HepG2 (cell line): Measurements from ENCODE around the gene BCCIP. TPM values are rescaled to one million over a fixed set of nuclear protein-coding genes. Genes with fewer than 3 reads are reported as not detected.

ENCODE experiments used
- ATAC-seq: fragments of 200-7000 bp; cut with Tn5 transposase; 3 replicates; pipeline ENCODE4 v1.9.1; 2020; ENCODE audit warnings: mild to moderate bottlenecking, moderate library complexity
- BruUV-seq: library from RNA; stranded (reverse); fragments of 400-500 nt; replicated peaks from 2 replicates; lab custom pipeline; 2021; lab: Mats Ljungman, UMichigan
- CTCF ChIA-PET: fragments of 300-600 bp; formaldehyde crosslinking; extraction: SDS; loops from one replicate; lab custom pipeline; 2021; ENCODE audit warnings: low total read pairs, inconsistent platforms, low intra/inter-chr PET ratio; lab: Yijun Ruan, JAX
- POLR2A ChIA-PET: fragments of 350-600 bp; sonication (Branson Sonifier 250); formaldehyde crosslinking; loops from one replicate; lab custom pipeline; 2020; ENCODE audit warnings: antibody characterized with exemption, inconsistent platforms; lab: Yijun Ruan, JAX
- DNase-seq: peaks from one replicate; pipeline ENCODE4 v3.0.0-alpha.2; 2015; ENCODE audit warnings: low spot score
- FAIRE-seq: peaks from 3 replicates; lab custom pipeline; 2011; peaks lifted over from hg19 to GRCh38; lab: Jason Lieb, UNC
- H2AFZ ChIP-seq: one replicate; pipeline ENCODE4 v1.6.1; 2011; ENCODE audit warnings: low read length, inconsistent platforms
- H3K27ac ChIP-seq: fragments of 300-600 bp; 3 replicates; pipeline ENCODE4 v1.8.0; 2011; ENCODE audit warnings: mixed run types, mild to moderate bottlenecking, mixed read lengths, low read length, inconsistent platforms; ENCODE audit not compliant: insufficient read depth; ENCODE audit errors: extremely low read length
- H3K27me3 ChIP-seq, 2 experiments: fragments of 200-600 bp in 1 of 2; 2 replicates in 1 of 2; 3 replicates in 1 of 2; pipeline versions ENCODE4 v1.6.0 to v1.8.0; 2011; ENCODE audit warnings: low read length in 2 of 2, mild to moderate bottlenecking in 2 of 2, moderate library complexity in 2 of 2, inconsistent platforms in 1 of 2; ENCODE audit not compliant: insufficient read depth in 2 of 2, control insufficient read depth in 1 of 2
- H3K36me3 ChIP-seq, 2 experiments: fragments of 200-600 bp in 1 of 2; replicated peaks in 1 of 2; 2 replicates in 1 of 2; 3 replicates in 1 of 2; pipeline versions ENCODE4 v1.5.1 to v1.8.0; 2011; ENCODE audit warnings: low read length in 2 of 2, inconsistent platforms in 1 of 2; ENCODE audit not compliant: insufficient read depth in 2 of 2, control insufficient read depth in 1 of 2
- H3K4me1 ChIP-seq: 2 replicates; pipeline ENCODE4 v1.5.1; 2012; ENCODE audit warnings: low read length, inconsistent platforms; ENCODE audit not compliant: insufficient read depth
- H3K4me2 ChIP-seq: 2 replicates; pipeline ENCODE4 v1.6.0; 2011; ENCODE audit warnings: low read depth, low read length, inconsistent platforms
- H3K4me3 ChIP-seq, 3 experiments: fragments of 200-600 bp in 1 of 3; sonication (generic), shearing (Covaris generic) in 1 of 3; replicated peaks in 1 of 3; 2 replicates each; pipeline ENCODE4 v1.5.1; 2011 to 2016; ENCODE audit warnings: low read length in 3 of 3, inconsistent platforms in 2 of 3, low read depth in 2 of 3, mild to moderate bottlenecking in 2 of 3, control low read depth in 1 of 3, mixed read lengths in 1 of 3; ENCODE audit not compliant: insufficient read depth in 1 of 3
- H3K79me2 ChIP-seq: one replicate; pipeline ENCODE4 v1.6.1; 2011; ENCODE audit warnings: low read length, inconsistent platforms; ENCODE audit not compliant: insufficient read depth
- H3K9ac ChIP-seq: 2 replicates; pipeline ENCODE4 v1.6.0; 2011; ENCODE audit warnings: mild to moderate bottlenecking, low read depth, low read length, inconsistent platforms; ENCODE audit not compliant: insufficient read depth
- H3K9me3 ChIP-seq: 2 replicates; pipeline ENCODE4 v1.5.1; 2012; ENCODE audit warnings: mild to moderate bottlenecking, low read length
- H4K20me1 ChIP-seq: 2 replicates; pipeline ENCODE4 v1.6.0; 2011; ENCODE audit warnings: inconsistent platforms, mild to moderate bottlenecking, low read length, moderate library complexity; ENCODE audit not compliant: insufficient read depth
- ARNT ChIP-seq: fragments of 450-650 bp; IDR thresholded peaks from 2 replicates; pipeline ENCODE4 v1.6.1; 2017
- FOXC1 ChIP-seq: sonication (generic); formaldehyde crosslinking; IDR thresholded peaks from 2 replicates; pipeline ENCODE4 v1.8.0; 2022; ENCODE audit warnings: mild to moderate bottlenecking, missing genetic modification reagents, borderline replicate concordance
- IRF2 ChIP-seq: IDR thresholded peaks from 2 replicates; pipeline ENCODE4 v1.6.1; 2018; ENCODE audit warnings: missing genetic modification reagents, missing compliant biosample characterization
- NFYB ChIP-seq: sonication (generic); formaldehyde crosslinking; IDR thresholded peaks from 2 replicates; pipeline ENCODE4 v1.4.0; 2020; ENCODE audit warnings: missing genetic modification reagents
- ZFP62 ChIP-seq: sonication (generic); formaldehyde crosslinking; IDR thresholded peaks from 2 replicates; pipeline ENCODE4 v1.4.0; 2020; ENCODE audit warnings: missing genetic modification reagents
- ZNF577 ChIP-seq: sonication (generic); formaldehyde crosslinking; IDR thresholded peaks from 2 replicates; pipeline ENCODE4 v1.4.0; 2020; ENCODE audit warnings: mild to moderate bottlenecking, low read depth, missing genetic modification reagents, borderline replicate concordance
- ZNF768 ChIP-seq: sonication (generic); formaldehyde crosslinking; IDR thresholded peaks from 2 replicates; pipeline ENCODE4 v1.4.0; 2020; ENCODE audit warnings: missing genetic modification reagents
- WGBS: methylation state at CpG from one replicate; pipeline ENCODE4 v1.1.6; 2017; ENCODE audit warnings: low lambda C conversion rate; 5-methylcytosine and 5-hydroxymethylcytosine counted together
- in situ Hi-C: cut with HindIII; loops from 2 replicates; pipeline ENCODE4 v1.10.0; 2017; ENCODE audit warnings: low pct_unique_long_range_greater_than_20kb; ENCODE audit not compliant: extremely low pct_ligation_motif_present
- intact Hi-C: fragments of 100-400 bp; cut with micrococcal nuclease; formaldehyde crosslinking; loops from one replicate; pipeline ENCODE4 v1.10.0; 2022; ENCODE audit not compliant: unreplicated experiment
- polyA plus RNA-seq, 8 experiments: library from polyadenylated mRNA; depleted of rRNA in 3 of 8; stranded (reverse) in 7 of 8; unstranded in 1 of 8; fragments of >200 nt; fragmentation: Illumina TruSeq in 4 of 8; extraction: Trizol in 4 of 8; gene quantifications; 2 replicates each; pipeline versions ENCODE4 v1.2.1 to v1.2.3, GENCODE V29; 2011 to 2016; ENCODE audit warnings: low read depth in 4 of 8, missing spikeins in 1 of 8, mixed read lengths in 1 of 8; ENCODE audit not compliant: insufficient read depth in 1 of 8
- total RNA-seq, 5 experiments: library from RNA; depleted of rRNA; stranded (reverse); fragments of >200 nt; fragmentation: Illumina TruSeq; extraction: Trizol; gene quantifications; 2 replicates each; pipeline ENCODE4 v1.2.3, GENCODE V29; 2016; ENCODE audit warnings: low read depth in 1 of 5
- TF ChIP-seq, protein P1 (sequence below): sonication (generic); formaldehyde crosslinking; IDR thresholded peaks from 2 replicates; pipeline ENCODE4 v1.4.0; 2020; ENCODE audit warnings: missing genetic modification reagents
- TF ChIP-seq, protein P2 (sequence below): sonication (generic); formaldehyde crosslinking; IDR thresholded peaks from 2 replicates; pipeline ENCODE4 v1.4.0; 2020; ENCODE audit warnings: missing genetic modification reagents, borderline replicate concordance
- TF ChIP-seq, protein P3 (sequence below): IDR thresholded peaks from 2 replicates; pipeline ENCODE4 v1.6.1; 2012; ENCODE audit warnings: low read depth, low read length, improper control_type of control experiment

BCCIP gene
- total and polyA plus RNA-seq, 2 of the 13 experiments (the other 11 are each of a cell fraction or from before 2014, with no cell fraction given), result 37.0 to 132 TPM

DNA sequence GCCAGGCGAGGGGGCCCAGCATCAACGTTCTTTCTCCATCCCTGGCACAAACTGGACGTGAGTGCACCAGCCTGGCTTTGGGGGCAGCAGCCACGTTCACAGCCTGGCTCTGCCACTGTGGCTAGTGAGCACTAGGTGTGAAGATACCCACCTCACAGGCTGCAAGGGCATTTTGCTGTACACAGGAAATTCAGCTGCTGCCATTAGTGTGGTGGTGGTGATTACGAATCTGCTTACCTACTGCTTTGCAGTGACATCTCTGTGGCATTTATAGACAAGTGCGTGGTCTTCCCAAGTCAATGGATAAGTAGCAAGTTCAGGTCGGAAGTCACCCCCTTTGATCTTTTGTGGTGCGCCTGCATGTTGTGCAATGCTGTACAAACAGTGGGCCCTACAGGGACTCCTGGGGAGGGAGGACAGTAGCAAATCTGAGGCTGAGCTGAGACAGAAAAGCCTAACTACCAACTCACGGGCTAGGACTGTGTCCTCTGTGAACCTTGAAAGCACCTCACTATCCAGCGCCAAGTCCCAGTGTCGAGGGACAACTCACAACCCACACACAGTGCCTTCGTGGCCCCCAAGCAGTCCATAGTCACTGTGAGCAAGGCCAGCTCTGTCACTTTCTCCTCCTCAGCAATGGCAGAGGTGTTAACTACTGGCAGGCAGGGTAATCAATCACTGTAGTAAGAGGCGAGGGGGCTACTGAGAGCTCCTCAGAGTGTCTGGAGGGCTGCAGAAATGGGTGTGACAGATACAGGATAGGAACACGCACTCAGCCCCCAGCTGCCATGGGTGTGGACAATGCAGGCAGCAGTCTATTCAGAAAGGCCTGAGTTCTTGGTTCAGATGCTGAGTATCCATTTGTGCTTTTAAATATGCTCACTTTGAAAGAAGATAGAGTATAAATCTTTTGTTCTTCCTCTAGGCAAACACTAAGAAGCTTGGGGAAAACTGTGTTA is 30.7 kb upstream of the BCCIP start (continued):
- TF ChIP-seq ZNF577 (no peak), NFYB (no peak)

DNA sequence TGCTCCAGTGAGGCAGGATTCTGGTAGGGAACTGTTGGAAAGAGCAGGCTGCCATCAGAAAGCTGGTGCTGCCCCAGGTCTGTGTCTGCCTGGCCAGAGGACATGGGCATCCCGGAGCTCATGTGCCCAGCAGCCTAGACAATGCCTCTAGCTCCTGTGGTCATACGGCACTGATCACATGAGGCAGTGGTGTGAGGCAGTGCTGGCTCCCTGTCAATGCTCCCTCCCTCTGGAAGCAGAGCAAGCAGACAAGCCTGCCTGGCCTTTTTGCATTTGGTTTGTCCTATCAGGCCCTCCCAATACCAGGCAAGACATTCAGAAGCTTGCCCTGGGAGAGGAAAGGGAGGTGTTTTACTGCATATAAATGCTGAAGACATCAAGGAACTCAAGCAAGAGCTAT is 28.2 kb upstream of the BCCIP start:
- H3K36me3 ChIP-seq, result peaks cover 4 to 10% of the 10 kb centered on the region in 2 experiments; a peak in 1 of 5 replicates

More for the DNA sequence above, 28.2 kb upstream of the BCCIP start:
- Histone ChIP-seq H3K4me1 (peaks cover 64% of the 10 kb centered on the region), H2AFZ (no peak overlapping the region), H3K4me3 (no peak overlapping the region), H4K20me1 (peaks cover 4% of the 10 kb centered on the region; the same call in 1 of the 2 replicates), H3K27ac (no peak overlapping the region), H3K4me2 (no peak overlapping the region), H3K9me3 (no peaks in the 10 kb centered on the region), H3K27me3 (no peaks in the 10 kb centered on the region), H3K79me2 (no peaks in the 10 kb centered on the region), H3K9ac (no peak overlapping the region)
- intact Hi-C loops (no loop called here), in situ Hi-C loops (no loop called here)
- no TSS peak for BruUV-seq
- ATAC-seq, result no peak
- POLR2A ChIA-PET, result no interaction called here
- DNase-seq, result no peak
- CTCF ChIA-PET, result no interaction called here
- TF ChIP-seq, protein P1, sequence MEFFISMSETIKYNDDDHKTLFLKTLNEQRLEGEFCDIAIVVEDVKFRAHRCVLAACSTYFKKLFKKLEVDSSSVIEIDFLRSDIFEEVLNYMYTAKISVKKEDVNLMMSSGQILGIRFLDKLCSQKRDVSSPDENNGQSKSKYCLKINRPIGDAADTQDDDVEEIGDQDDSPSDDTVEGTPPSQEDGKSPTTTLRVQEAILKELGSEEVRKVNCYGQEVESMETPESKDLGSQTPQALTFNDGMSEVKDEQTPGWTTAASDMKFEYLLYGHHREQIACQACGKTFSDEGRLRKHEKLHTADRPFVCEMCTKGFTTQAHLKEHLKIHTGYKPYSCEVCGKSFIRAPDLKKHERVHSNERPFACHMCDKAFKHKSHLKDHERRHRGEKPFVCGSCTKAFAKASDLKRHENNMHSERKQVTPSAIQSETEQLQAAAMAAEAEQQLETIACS (CRISPR knock-in tag), result no peak
- TF ChIP-seq, protein P2, sequence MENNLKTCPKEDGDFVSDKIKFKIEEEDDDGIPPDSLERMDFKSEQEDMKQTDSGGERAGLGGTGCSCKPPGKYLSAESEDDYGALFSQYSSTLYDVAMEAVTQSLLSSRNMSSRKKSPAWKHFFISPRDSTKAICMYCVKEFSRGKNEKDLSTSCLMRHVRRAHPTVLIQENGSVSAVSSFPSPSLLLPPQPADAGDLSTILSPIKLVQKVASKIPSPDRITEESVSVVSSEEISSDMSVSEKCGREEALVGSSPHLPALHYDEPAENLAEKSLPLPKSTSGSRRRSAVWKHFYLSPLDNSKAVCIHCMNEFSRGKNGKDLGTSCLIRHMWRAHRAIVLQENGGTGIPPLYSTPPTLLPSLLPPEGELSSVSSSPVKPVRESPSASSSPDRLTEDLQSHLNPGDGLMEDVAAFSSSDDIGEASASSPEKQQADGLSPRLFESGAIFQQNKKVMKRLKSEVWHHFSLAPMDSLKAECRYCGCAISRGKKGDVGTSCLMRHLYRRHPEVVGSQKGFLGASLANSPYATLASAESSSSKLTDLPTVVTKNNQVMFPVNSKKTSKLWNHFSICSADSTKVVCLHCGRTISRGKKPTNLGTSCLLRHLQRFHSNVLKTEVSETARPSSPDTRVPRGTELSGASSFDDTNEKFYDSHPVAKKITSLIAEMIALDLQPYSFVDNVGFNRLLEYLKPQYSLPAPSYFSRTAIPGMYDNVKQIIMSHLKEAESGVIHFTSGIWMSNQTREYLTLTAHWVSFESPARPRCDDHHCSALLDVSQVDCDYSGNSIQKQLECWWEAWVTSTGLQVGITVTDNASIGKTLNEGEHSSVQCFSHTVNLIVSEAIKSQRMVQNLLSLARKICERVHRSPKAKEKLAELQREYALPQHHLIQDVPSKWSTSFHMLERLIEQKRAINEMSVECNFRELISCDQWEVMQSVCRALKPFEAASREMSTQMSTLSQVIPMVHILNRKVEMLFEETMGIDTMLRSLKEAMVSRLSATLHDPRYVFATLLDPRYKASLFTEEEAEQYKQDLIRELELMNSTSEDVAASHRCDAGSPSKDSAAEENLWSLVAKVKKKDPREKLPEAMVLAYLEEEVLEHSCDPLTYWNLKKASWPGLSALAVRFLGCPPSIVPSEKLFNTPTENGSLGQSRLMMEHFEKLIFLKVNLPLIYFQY (CRISPR knock-in tag), result no peak
- TF ChIP-seq IRF2 (CRISPR knock-in tag) (no peak), ZFP62 (CRISPR knock-in tag) (no peak), FOXC1 (CRISPR knock-in tag) (no peak), ZNF768 (CRISPR knock-in tag) (no peak), ARNT (no peak)
- TF ChIP-seq, protein P3, sequence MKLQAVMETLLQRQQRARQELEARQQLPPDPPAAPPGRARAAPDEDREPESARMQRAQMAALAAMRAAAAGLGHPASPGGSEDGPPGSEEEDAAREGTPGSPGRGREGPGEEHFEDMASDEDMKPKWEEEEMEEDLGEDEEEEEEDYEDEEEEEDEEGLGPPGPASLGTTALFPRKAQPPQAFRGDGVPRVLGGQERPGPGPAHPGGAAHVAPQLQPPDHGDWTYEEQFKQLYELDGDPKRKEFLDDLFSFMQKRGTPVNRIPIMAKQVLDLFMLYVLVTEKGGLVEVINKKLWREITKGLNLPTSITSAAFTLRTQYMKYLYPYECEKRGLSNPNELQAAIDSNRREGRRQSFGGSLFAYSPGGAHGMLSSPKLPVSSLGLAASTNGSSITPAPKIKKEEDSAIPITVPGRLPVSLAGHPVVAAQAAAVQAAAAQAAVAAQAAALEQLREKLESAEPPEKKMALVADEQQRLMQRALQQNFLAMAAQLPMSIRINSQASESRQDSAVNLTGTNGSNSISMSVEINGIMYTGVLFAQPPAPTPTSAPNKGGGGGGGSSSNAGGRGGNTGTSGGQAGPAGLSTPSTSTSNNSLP, result no peak
- no CpG with 5 or more reads among the region's 2 CpGs for WGBS
- FAIRE-seq, result no peak
